Activated CD4-positive, alpha-beta T cell treated with anti-CD3 and anti-CD28 coated beads, Interleukin-10, Interleukin-2, amounts not matched to agents 100 ng/mL and 50 ng/mL, durations not matched to agents 16 hours and 8 hours (primary cell): Measurements from ENCODE around the gene FANCE.
A peak's percentile ranks its signal among the peaks of the same experiment; 100 is the strongest.
"Not testable (repeated sequence)": the region's sequence is repeated elsewhere in the genome, so short reads cannot be mapped to it uniquely, and the experiment has no call there.

ENCODE experiments used
- DNase-seq: peaks from one replicate; pipeline ENCODE4 v3.0.0-alpha.2; 2020

FANCE gene

GRCh38 chr6:35452183-35453090, at the start of gene FANCE:
Gene FANCE, plus strand, starts transcription at chr6:35452338. Its CDS starts 208 bp downstream, at chr6:35452546.
- peak; percentile 97 for DNase-seq

- no peak for DNase-seq
Measured at GRCh38 chr6:35402856-35403191, 49.3 kb upstream of the FANCE start.

DNA sequence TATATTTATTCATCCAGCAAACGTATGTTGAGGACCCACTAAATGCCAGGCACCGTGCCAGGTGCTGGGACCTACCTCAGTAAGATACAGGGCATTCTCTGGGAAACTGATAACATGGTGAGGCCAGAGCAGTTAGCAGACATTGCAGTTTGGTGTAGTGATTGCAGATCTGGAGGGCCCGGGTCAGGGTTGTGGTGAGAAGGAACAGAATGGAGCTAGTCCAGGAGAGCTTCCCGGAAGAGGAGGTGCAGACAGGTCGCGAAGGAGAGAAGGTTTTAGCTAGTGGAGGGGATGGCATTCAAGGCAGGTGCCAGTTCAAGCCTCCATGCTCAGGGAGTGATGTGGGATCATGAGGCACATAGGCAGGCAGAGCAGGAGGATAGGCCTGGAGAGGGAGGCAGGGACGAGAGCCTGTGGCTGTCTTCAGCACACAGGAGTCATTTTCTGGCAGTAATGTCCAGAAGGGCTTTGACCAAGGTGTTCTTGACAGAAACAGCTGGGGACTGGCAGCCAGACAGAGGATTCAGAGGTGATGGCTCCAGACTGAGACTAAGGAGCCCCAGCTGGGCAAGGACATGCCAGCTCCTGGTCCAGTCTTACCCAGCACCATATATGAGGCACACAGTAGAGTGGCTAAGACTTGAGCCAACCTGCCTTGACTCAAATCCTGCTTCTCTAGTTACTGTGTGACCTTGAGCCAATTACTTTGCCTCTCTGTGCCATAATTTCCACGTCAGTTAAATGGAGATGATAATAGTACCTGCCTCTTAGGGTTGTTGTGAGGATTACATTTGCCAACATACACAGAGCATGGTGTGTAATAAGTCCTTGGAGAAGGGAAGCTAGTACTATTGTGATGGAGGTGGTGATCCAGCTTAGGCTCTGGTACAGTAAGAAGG, 48.3 kb upstream of the FANCE start:
- DNase-seq = no peak

DNA sequence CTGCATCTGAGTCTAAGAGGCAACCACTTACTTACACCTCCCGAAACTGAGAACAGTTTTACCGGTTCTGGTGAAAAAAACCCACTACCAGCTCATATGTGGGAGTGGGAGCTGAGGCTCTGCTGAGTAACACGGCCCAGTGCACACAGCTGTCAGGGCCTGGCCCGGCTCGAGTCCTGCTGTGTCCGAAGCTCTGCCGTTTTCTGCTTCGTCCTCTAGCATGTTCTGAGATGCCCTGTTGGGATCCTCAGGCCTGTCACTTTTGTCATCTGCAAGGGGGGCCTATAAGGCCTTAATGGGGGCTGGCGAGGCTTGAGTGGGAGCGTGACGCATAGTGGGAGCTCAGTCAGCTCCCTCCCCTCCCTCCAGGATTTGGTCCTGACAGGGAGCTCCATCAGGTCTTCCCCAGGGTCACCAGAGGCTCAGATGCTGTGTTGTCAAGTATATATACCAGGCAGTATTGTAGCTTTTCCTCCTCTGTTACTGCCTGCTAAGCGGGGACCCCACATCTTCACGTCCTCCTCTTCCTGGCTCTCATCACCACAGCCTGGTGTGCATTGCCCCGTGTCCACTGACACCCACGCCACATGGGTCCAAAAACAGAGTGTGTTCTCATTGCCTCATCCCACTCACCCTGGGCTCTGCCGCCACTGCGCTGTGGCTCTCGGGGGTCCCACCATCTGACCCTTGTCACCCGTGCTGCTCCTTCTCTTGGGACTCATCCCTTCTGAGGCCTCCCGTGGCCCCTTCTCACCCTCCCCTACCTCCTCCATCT, 45.2 kb upstream of the FANCE start:
- DNase-seq = no peak

- DNase-seq = no peak
Measured at GRCh38 chr6:35409245-35409644, 42.9 kb upstream of the FANCE start.

- DNase-seq = no peak
Measured at GRCh38 chr6:35410131-35410530, 42.0 kb upstream of the FANCE start.

DNA sequence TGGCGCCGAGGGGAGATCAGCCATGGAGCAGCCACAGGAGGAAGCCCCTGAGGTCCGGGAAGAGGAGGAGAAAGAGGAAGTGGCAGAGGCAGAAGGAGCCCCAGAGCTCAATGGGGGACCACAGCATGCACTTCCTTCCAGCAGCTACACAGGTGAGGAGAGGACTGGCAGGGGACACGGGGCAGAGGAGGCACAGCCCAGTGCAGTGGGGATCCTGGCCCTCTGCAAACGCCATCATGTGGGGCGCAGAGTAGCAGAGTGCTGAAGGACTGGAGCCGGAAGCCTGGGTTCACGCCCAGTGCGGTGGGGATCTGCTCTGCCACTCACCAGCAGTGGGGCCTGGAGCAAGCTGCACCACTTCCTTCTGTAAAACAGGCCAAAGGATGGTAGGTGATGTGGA, 41.1 kb upstream of the FANCE start:
- no peak for DNase-seq

DNA sequence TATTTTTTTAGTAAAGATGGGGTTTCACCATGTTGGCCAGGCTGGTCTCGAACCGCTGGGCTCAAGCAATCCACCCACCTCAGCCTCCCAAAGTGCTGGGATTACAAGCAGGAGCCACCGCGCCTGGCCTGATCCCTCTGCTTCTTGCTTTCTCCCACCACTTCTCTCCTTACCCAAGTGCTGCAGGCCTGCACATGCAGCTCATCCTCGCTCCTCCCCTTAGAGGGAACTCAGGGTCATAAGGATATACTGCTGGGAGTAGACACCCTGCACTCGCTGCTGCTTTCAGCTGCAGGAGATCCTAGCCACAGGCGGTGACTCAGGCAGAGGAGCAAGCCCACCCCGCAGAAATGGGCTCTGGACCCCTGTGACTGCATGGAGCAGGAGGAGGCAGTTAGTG, 40.0 kb upstream of the FANCE start:
- DNase-seq = no peak

DNA sequence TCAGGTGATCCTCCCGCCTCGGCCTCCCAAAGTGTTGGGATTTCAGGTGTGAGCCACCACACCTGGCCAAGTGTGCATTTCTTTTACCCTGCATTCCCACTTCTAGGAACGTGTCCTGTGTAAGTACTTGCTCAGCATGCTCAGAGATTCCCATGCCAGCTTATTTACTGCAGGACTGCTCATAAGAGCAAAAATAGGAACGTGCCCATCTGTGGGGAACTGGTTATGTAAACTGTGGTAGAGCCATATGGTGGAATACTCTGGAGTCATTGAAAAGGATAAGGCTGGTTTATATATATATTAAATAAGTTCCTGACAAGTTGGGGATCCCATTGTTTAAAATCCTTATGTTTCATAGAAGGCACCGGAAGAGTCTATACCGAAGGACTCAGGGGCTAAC, 38.2 kb upstream of the FANCE start:
- no peak for DNase-seq

DNA sequence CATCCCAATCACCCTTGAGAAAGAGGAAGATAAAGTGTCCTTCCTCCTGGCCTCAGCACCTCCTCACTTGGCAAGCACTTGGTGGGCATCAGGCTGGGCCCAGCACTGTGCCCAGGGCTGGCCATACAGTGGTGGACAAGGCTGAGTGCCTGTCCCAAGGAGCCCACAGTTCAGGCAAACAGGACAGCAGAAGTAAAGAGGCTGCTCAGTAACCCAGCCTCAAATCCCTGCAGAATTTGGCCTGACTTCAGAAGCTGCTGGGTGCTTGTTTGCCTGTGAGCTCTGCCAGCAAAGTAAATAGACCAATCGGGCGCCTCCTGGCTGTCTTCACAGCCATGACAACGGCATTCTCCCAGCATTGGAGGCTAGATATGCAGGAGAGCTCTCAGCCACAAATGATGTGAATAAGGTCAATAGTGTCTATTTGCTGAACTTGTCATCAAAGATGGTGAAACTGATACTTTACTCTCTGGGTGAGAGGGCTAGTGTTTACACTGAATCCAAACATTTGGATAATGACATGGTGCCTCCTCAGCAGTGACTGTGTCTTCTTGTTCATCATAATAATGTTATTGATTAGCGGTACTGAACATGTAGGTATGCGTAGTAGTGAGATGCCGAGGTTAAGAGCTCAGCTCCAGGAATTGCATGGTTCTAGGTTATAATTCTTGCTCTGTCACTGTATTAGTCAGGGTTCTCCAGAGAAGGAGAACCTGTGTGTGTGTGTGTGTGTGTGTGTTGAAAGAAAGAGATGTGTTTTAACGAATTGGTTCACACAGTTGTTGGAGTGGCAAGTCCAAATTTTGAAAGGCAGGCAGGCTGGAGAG, 36.9 kb upstream of the FANCE start:
- DNase-seq = peak; percentile 21

GRCh38 chr6:35417979-35418661, 34.0 kb upstream of the FANCE start:
- peak; percentile 14 for DNase-seq

- DNase-seq = peak; percentile 29
Measured at GRCh38 chr6:35419417-35419816, 32.7 kb upstream of the FANCE start.

DNA sequence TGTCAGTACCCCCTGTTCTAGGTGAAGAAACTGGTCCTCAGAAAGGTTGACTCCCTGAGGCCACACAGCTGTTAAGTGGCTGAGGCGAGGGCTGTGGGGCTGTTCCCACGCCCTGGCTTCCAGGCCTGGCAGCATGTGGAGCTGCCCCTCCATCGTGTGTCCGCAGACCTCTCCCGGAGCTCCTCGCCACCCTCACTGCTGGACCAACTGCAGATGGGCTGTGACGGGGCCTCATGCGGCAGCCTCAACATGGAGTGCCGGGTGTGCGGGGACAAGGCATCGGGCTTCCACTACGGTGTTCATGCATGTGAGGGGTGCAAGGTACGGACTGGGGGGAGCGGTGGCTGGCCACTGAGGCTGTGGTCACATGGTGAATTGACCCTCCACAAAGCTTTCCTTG, 32.2 kb upstream of the FANCE start:
- no peak for DNase-seq

DNA sequence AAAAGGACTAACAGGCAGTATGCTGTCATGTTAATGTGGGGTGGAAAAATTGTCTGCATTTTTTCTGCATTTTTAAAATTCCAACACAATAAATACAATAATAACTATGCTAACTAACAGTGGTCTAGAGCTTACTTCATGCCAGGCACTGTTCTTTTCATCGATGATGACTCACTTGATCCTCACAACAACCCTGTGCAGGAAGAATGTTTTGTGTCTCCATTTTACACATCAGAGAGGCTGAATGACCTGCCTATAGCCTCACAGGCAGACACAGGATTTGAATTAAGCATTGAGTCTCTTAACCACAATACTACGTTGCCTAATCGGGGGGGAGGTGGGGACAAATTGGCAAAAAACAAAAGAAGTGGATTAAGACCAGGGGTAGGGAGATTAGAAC, 26.9 kb upstream of the FANCE start:
- no peak for DNase-seq

DNA sequence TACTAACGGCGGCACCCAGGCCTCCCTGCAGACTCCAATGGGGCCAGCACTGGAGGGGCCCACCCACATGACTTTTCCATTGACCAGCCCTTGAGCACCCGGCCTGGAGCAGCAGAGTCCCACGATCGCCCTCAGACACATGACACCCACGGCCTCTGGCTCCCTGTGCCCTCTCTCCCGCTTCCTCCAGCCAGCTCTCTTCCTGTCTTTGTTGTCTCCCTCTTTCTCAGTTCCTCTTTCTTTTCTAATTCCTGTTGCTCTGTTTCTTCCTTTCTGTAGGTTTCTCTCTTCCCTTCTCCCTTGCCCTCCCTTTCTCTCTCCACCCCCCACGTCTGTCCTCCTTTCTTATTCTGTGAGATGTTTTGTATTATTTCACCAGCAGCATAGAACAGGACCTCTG, 26.1 kb upstream of the FANCE start:
- no peak for DNase-seq

DNA sequence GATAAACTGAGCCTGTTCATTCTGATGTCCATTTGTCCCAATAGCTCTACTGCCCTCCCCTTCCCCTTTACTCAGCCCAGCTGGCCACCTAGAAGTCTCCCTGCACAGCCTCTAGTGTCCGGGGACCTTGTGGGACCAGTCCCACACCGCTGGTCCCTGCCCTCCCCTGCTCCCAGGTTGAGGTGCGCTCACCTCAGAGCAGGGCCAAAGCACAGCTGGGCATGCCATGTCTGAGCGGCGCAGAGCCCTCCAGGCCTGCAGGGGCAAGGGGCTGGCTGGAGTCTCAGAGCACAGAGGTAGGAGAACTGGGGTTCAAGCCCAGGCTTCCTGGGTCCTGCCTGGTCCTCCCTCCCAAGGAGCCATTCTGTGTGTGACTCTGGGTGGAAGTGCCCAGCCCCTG, 24.7 kb upstream of the FANCE start:
- no peak for DNase-seq

DNA sequence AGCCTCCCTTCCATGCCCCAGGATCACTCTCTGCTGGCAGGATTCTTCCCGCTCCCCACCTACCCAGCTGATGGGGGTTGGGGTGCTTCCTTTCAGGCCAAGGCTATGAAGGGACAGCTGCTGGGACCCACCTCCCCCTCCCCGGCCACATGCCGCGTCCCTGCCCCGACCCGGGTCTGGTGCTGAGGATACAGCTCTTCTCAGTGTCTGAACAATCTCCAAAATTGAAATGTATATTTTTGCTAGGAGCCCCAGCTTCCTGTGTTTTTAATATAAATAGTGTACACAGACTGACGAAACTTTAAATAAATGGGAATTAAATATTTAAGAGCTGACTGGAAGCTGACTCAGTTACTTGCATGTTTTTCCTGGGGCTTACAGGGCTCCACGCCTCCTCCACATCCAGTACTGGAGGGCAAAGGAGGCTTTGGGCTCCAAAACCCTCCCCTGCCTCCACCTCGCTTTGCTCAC, 24.3 kb upstream of the FANCE start:
- DNase-seq = no peak

- no peak for DNase-seq
Measured at GRCh38 chr6:35428421-35429149, 23.6 kb upstream of the FANCE start.

- no peak for DNase-seq
Measured at GRCh38 chr6:35429463-35429862, 22.7 kb upstream of the FANCE start.

DNA sequence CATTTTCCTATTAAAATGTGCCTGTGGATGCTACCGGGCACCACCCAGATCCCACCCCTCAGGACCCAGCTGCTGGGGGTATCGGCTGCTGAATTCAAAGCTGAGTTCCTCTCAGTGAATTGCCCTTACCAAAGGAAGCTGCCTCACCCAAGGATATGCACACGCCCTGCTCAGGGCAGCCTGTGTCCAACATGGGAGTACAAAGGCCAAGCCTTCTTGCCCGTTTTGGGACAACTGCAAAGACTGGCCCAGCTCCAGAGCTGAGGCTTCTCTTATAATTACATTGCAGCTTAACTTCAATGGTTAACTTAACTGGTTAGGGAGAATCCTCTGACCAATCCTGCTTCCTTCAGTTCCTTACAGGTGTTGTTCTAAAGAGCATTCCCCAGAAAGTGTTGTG, 19.8 kb upstream of the FANCE start:
- DNase-seq = no peak

GRCh38 chr6:35432702-35433101, 19.4 kb upstream of the FANCE start:
- DNase-seq = not testable (repeated sequence)
